ENCODE results near the gene SCAF8. TPM values are rescaled to one million over a fixed set of nuclear protein-coding genes. Genes with fewer than 3 reads are reported as not detected.

The SCAF8 gene
- total RNA-seq, 4 donors from 2014 or later: 41.1 to 50.7 (median 44.9) TPM

GRCh38 chr6:154874773-154875592, 141.8 kb downstream of the SCAF8 start:
- no peaks in the 10 kb centered on the region for H3K9me3 ChIP-seq
- TF ChIP-seq EP300 (IDR thresholded peaks at IDR 0.05) (no peak), CTCF (IDR thresholded peaks at IDR 0.05) (no peak), POLR2A (IDR thresholded peaks at IDR 0.05) (no peak)
- 49 to 53% methylated on average over 10 of the region's 10 CpGs for WGBS, 2 donors
- H3K27ac ChIP-seq: no peak overlapping the region
- no peaks in the 10 kb centered on the region for H3K27me3 ChIP-seq
- DNase-seq (ENCODE audit: low spot score in 2 of 2): no peak
- H3K4me1 ChIP-seq: peaks cover 0 to 11% (median 3%) of the 10 kb centered on the region in 4 donors
- H3K36me3 ChIP-seq: no peaks in the 10 kb centered on the region
- H3K4me3 ChIP-seq: no peak overlapping the region

GRCh38 chr6:154876486-154877280, 143.5 kb downstream of the SCAF8 start:
- TF ChIP-seq CTCF (IDR thresholded peaks at IDR 0.05) (no peak), EP300 (IDR thresholded peaks at IDR 0.05) (no peak), POLR2A (IDR thresholded peaks at IDR 0.05) (no peak)
- no peak overlapping the region for H3K27ac ChIP-seq
- no peak overlapping the region for H3K4me3 ChIP-seq
- no peaks in the 10 kb centered on the region for H3K9me3 ChIP-seq
- 72 to 73% methylated on average over 3 of the region's 3 CpGs for whole genome bisulfite sequencing, 2 donors
- no peak for DNase-seq (ENCODE audit: low spot score in 2 of 2)
- peaks cover 0 to 11% (median 3%) of the 10 kb centered on the region in 4 donors for H3K4me1 ChIP-seq
- H3K27me3 ChIP-seq: no peaks in the 10 kb centered on the region
- no peaks in the 10 kb centered on the region for H3K36me3 ChIP-seq

GRCh38 chr6:154878871-154879491, 145.8 kb downstream of the SCAF8 start:
- 92 to 94% methylated on average over 6 of the region's 6 CpGs for WGBS, 2 donors
- H3K9me3 ChIP-seq: no peaks in the 10 kb centered on the region
- no peak overlapping the region for H3K27ac ChIP-seq
- no peak overlapping the region for H3K4me3 ChIP-seq
- no peak for TF ChIP-seq POLR2A (IDR thresholded peaks at IDR 0.05)
- no peak for TF ChIP-seq CTCF (IDR thresholded peaks at IDR 0.05)
- no peak for TF ChIP-seq EP300 (IDR thresholded peaks at IDR 0.05)
- H3K4me1 ChIP-seq: peaks cover 0 to 11% (median 3%) of the 10 kb centered on the region in 4 donors
- H3K36me3 ChIP-seq: peaks cover 0 to 12% (median 0%) of the 10 kb centered on the region in 3 donors
- no peaks in the 10 kb centered on the region for H3K27me3 ChIP-seq
- DNase-seq (ENCODE audit: low spot score in 2 of 2): no peak

GRCh38 chr6:154882107-154882506, 148.9 kb downstream of the SCAF8 start:
- no peaks in the 10 kb centered on the region for H3K4me1 ChIP-seq
- no peaks in the 10 kb centered on the region for H3K27me3 ChIP-seq
- H3K4me3 ChIP-seq: no peak overlapping the region
- DNase-seq (ENCODE audit: low spot score in 2 of 2): no peak
- TF ChIP-seq EP300 (IDR thresholded peaks at IDR 0.05) (no peak), CTCF (IDR thresholded peaks at IDR 0.05) (no peak), POLR2A (IDR thresholded peaks at IDR 0.05) (no peak)
- WGBS, 2 donors: 82 to 85% methylated on average over 3 of the region's 3 CpGs
- H3K36me3 ChIP-seq: peaks cover 0 to 19% (median 0%) of the 10 kb centered on the region in 3 donors
- no peaks in the 10 kb centered on the region for H3K9me3 ChIP-seq
- H3K27ac ChIP-seq: no peak overlapping the region

Small RNA genes within 50 kb of the gene (small RNA-seq; reads per million reads assigned to genes)
- gene MIR1273C (not detected), gene RNU6-824P (not detected)

Other genes with a start within 250 kb of the SCAF8 start
- gene CNKSR3, start 222.7 kb upstream of the SCAF8 start, total RNA-seq: 10 to 100 TPM; 11.7 to 22.7 (median 13.7) TPM